Liver (tissue), 9 donors: ENCODE results near the gene CD8B. TPM values are rescaled to one million over a fixed set of nuclear protein-coding genes. Genes with fewer than 3 reads are reported as not detected.

ENCODE experiments used
- DNase-seq: peaks from one replicate; pipeline ENCODE4 v3.0.0-alpha.2; 2017; ENCODE audit warnings: low spot score
- H3K27ac ChIP-seq, 2 donors: one replicate each; pipeline ENCODE4 v1.7.0; 2013; ENCODE audit warnings: inconsistent platforms in 2 of 2, low read length in 2 of 2, control low read depth in 1 of 2, low read depth in 1 of 2, mild to moderate bottlenecking in 1 of 2
- H3K27me3 ChIP-seq, 4 donors: one replicate each; pipeline versions ENCODE4 v1.6.1 to v1.7.0; 2013; ENCODE audit warnings: low read length in 3 of 4, inconsistent platforms in 1 of 4, mild to moderate bottlenecking in 1 of 4, moderate library complexity in 1 of 4; ENCODE audit not compliant: control insufficient read depth in 4 of 4, insufficient read depth in 4 of 4
- H3K36me3 ChIP-seq, 4 donors: one replicate each; pipeline versions ENCODE4 v1.6.1 to v1.7.0; 2013; ENCODE audit warnings: low read length in 3 of 4, mild to moderate bottlenecking in 3 of 4, low read depth in 1 of 4, moderate library complexity in 1 of 4; ENCODE audit not compliant: control insufficient read depth in 4 of 4, insufficient read depth in 3 of 4
- H3K4me1 ChIP-seq, 4 donors: one replicate each; pipeline versions ENCODE4 v1.6.1 to v1.7.0; 2013; ENCODE audit warnings: low read length in 3 of 4, mild to moderate bottlenecking in 3 of 4, moderate library complexity in 1 of 4; ENCODE audit not compliant: control insufficient read depth in 4 of 4, insufficient read depth in 4 of 4
- H3K4me3 ChIP-seq, 3 donors: one replicate each; pipeline versions ENCODE4 v1.6.1 to v1.7.0; 2013; ENCODE audit warnings: low read length in 3 of 3, control low read depth in 1 of 3, low read depth in 1 of 3, mild to moderate bottlenecking in 1 of 3
- H3K9ac ChIP-seq, 2 donors: one replicate each; pipeline ENCODE4 v1.7.0; 2013; ENCODE audit warnings: low read length in 2 of 2, mild to moderate bottlenecking in 2 of 2, moderate library complexity in 2 of 2, control low read depth in 1 of 2, low read depth in 1 of 2
- H3K9me3 ChIP-seq, 4 donors: one replicate each; pipeline versions ENCODE4 v1.6.1 to v1.7.0; 2013; ENCODE audit warnings: low read length in 3 of 4; ENCODE audit not compliant: control insufficient read depth in 4 of 4
- FOXA1 ChIP-seq: IDR thresholded peaks from 2 replicates; pipeline ENCODE4 v1.6.1; 2016; ENCODE audit warnings: antibody characterized with exemption
- FOXA2 ChIP-seq: IDR thresholded peaks from 2 replicates; pipeline ENCODE4 v1.6.1; 2016; ENCODE audit warnings: antibody characterized with exemption
- GABPA ChIP-seq, 2 donors: IDR thresholded peaks in 1 of 2; conservative IDR thresholded peaks in 1 of 2; 2 replicates each; pipeline ENCODE4 v1.6.1; 2016; ENCODE audit warnings: antibody characterized with exemption in 2 of 2, mild to moderate bottlenecking in 1 of 2, moderate library complexity in 1 of 2
- HNF4A ChIP-seq, 2 donors: conservative IDR thresholded peaks; 2 replicates each; pipeline ENCODE4 v1.6.1; 2016; ENCODE audit warnings: antibody characterized with exemption in 2 of 2, mild to moderate bottlenecking in 2 of 2
- HNF4G ChIP-seq: IDR thresholded peaks from 2 replicates; pipeline ENCODE4 v1.6.1; 2016; ENCODE audit warnings: antibody characterized with exemption
- JUND ChIP-seq, 2 donors: IDR thresholded peaks; 2 replicates each; pipeline ENCODE4 v1.6.1; 2016; ENCODE audit warnings: antibody characterized with exemption in 2 of 2
- RAD21 ChIP-seq, 2 donors: IDR thresholded peaks; 2 replicates each; pipeline ENCODE4 v1.6.1; 2016; ENCODE audit warnings: antibody characterized with exemption in 2 of 2, mild to moderate bottlenecking in 2 of 2
- RXRA ChIP-seq, 2 donors: IDR thresholded peaks; 2 replicates each; pipeline ENCODE4 v1.6.1; 2017 to 2018; ENCODE audit warnings: antibody characterized with exemption in 2 of 2, mild to moderate bottlenecking in 1 of 2
- TAF1 ChIP-seq: conservative IDR thresholded peaks from 2 replicates; pipeline ENCODE4 v1.6.1; 2016; ENCODE audit warnings: antibody characterized with exemption, mild to moderate bottlenecking
- YY1 ChIP-seq: IDR thresholded peaks from 2 replicates; pipeline ENCODE4 v1.6.1; 2016; ENCODE audit warnings: antibody characterized with exemption, mild to moderate bottlenecking
- WGBS: extraction: QIAGEN DNeasy Blood & Tissue Kit; methylation state at CpG from one replicate; pipeline ENCODE4 v1.1.7; 2013; 5-methylcytosine and 5-hydroxymethylcytosine counted together
- polyA plus RNA-seq, 2 donors: library from polyadenylated mRNA; stranded (reverse) in 1 of 2; unstranded in 1 of 2; fragments of 200-250 nt in 1 of 2; fragments of >200 nt in 1 of 2; fragmentation: Nextera tagmentation in 1 of 2; extraction: Ambion mirVana in 1 of 2; gene quantifications; one replicate each; pipeline versions ENCODE4 v1.2.1 to v1.2.3, GENCODE V29; 2013 to 2015
- total RNA-seq, 2 donors: library from RNA; depleted of rRNA; stranded (reverse); fragments of >200 nt; gene quantifications; one replicate each; pipeline ENCODE4 v1.2.3, GENCODE V29; 2014
- TF ChIP-seq, protein P1 (sequence below): IDR thresholded peaks from 2 replicates; pipeline ENCODE4 v1.6.1; 2016; ENCODE audit warnings: antibody characterized with exemption
- TF ChIP-seq, protein P2 (sequence below): IDR thresholded peaks from 2 replicates; pipeline ENCODE4 v1.6.1; 2016; ENCODE audit warnings: antibody characterized with exemption
- TF ChIP-seq, protein P3 (sequence below): IDR thresholded peaks from 2 replicates; pipeline ENCODE4 v1.6.1; 2016; ENCODE audit warnings: antibody characterized with exemption, mild to moderate bottlenecking
- TF ChIP-seq, protein P4 (sequence below): IDR thresholded peaks from 2 replicates; pipeline ENCODE4 v1.6.1; 2016; ENCODE audit warnings: antibody characterized with exemption
- donor health status: healthy.
- donor health status: healthy.
- donor health status: healthy.
- donor health status: healthy.
- donor health status: healthy.

Gene CD8B
- total and polyA plus RNA-seq, 4 donors = 0.17 to 1.0 (median 0.64) TPM

DNA sequence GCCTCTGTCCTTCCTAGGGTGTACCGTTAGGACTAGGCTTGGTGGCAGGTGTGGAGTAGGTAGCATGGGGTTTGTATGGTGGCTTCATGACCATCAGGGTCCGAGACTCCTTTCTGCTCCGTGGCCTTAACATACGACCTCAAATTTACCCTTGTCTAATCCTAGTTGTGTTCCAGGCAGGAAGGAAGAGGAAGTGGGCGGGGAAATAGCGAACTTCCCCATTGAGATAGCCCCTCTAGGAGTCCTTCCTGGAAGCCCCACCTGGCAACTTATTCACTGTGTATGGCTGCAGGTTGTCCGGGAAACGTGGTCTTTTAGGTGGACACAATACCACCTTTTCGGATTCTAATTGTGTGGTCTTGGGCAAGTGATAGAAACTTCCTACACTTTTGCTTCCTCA is 80.3 kb downstream of the CD8B start:
- Histone ChIP-seq H3K27me3 (no peaks in the 10 kb centered on the region), H3K36me3 (peaks cover 0 to 2% (median 0%) of the 10 kb centered on the region in 4 donors), H3K9ac (no peak overlapping the region), H3K27ac (no peak overlapping the region), H3K4me3 (no peak overlapping the region), H3K4me1 (no peaks in the 10 kb centered on the region), H3K9me3 (no peaks in the 10 kb centered on the region)
- TF ChIP-seq TAF1 = no peak
- DNase-seq = no peak
- 72% methylated on average over 9 of the region's 9 CpGs for WGBS

DNA sequence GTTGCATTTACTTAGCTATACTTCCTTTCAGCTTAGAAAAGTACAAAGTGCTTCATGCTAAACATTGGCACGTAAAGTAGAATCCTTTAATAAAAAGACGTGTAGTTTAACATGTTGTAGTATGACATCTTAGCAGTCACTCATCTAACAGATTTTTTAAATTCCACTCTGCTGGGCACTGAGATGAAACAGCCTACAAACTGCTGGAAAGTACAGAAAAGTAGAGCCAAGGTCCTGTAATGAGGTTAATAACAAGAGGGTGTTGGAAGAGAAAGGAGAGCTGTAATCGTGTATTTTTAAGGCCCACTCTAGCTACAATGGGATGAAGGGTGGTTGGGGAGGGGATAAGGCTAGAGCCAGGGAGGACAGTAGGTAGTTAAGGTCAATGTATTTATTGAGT is 81.7 kb downstream of the CD8B start:
- Histone ChIP-seq H3K4me1 (no peaks in the 10 kb centered on the region), H3K36me3 (peaks cover 0 to 7% (median 4%) of the 10 kb centered on the region in 4 donors), H3K9ac (no peak overlapping the region), H3K27ac (no peak overlapping the region), H3K9me3 (no peaks in the 10 kb centered on the region), H3K27me3 (no peaks in the 10 kb centered on the region), H3K4me3 (no peak overlapping the region)
- TF ChIP-seq HNF4G (no peak), GABPA (IDR thresholded peaks at IDR 0.05 in 1 of 2, conservative IDR thresholded peaks at IDR 0.05 in 1 of 2) (no peak)
- TF ChIP-seq, protein P1, sequence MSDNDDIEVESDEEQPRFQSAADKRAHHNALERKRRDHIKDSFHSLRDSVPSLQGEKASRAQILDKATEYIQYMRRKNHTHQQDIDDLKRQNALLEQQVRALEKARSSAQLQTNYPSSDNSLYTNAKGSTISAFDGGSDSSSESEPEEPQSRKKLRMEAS = no peak
- 81% methylated on average over 3 of the region's 3 CpGs for WGBS
- no peak for DNase-seq

DNA sequence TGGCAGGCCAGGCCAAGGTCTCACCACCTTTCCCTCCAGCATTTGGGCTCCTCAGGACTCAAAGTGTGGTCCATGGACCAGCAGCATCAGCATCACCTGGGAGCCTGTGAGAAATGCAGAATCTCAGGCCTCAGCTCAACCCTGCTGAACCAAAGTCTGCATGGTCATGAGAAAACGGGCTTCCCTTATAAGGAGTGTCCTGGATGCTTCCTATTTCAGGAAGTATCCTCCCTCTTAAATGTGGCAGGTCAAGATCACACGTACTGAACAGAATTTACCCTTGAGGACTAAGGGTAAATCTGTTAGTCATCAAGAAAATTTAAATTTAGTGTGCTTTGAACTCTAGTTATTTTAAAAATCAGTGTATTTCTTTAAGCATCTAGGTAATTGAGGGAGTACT is 82.7 kb downstream of the CD8B start:
- WGBS = 68% methylated on average over 2 of the region's 2 CpGs
- TF ChIP-seq JUND (IDR thresholded peaks at IDR 0.05) (no peak), YY1 (no peak), FOXA2 (no peak), TAF1 (no peak), RAD21 (IDR thresholded peaks at IDR 0.05) (no peak), FOXA1 (no peak), GABPA (IDR thresholded peaks at IDR 0.05 in 1 of 2, conservative IDR thresholded peaks at IDR 0.05 in 1 of 2) (no peak), RXRA (IDR thresholded peaks at IDR 0.05) (no peak), HNF4G (no peak), HNF4A (conservative IDR thresholded peaks at IDR 0.05) (no peak)
- TF ChIP-seq, protein P2, sequence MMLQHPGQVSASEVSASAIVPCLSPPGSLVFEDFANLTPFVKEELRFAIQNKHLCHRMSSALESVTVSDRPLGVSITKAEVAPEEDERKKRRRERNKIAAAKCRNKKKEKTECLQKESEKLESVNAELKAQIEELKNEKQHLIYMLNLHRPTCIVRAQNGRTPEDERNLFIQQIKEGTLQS = no peak
- TF ChIP-seq, protein P3, sequence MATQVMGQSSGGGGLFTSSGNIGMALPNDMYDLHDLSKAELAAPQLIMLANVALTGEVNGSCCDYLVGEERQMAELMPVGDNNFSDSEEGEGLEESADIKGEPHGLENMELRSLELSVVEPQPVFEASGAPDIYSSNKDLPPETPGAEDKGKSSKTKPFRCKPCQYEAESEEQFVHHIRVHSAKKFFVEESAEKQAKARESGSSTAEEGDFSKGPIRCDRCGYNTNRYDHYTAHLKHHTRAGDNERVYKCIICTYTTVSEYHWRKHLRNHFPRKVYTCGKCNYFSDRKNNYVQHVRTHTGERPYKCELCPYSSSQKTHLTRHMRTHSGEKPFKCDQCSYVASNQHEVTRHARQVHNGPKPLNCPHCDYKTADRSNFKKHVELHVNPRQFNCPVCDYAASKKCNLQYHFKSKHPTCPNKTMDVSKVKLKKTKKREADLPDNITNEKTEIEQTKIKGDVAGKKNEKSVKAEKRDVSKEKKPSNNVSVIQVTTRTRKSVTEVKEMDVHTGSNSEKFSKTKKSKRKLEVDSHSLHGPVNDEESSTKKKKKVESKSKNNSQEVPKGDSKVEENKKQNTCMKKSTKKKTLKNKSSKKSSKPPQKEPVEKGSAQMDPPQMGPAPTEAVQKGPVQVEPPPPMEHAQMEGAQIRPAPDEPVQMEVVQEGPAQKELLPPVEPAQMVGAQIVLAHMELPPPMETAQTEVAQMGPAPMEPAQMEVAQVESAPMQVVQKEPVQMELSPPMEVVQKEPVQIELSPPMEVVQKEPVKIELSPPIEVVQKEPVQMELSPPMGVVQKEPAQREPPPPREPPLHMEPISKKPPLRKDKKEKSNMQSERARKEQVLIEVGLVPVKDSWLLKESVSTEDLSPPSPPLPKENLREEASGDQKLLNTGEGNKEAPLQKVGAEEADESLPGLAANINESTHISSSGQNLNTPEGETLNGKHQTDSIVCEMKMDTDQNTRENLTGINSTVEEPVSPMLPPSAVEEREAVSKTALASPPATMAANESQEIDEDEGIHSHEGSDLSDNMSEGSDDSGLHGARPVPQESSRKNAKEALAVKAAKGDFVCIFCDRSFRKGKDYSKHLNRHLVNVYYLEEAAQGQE = no peak
- TF ChIP-seq, protein P1 = no peak
- TF ChIP-seq, protein P4, sequence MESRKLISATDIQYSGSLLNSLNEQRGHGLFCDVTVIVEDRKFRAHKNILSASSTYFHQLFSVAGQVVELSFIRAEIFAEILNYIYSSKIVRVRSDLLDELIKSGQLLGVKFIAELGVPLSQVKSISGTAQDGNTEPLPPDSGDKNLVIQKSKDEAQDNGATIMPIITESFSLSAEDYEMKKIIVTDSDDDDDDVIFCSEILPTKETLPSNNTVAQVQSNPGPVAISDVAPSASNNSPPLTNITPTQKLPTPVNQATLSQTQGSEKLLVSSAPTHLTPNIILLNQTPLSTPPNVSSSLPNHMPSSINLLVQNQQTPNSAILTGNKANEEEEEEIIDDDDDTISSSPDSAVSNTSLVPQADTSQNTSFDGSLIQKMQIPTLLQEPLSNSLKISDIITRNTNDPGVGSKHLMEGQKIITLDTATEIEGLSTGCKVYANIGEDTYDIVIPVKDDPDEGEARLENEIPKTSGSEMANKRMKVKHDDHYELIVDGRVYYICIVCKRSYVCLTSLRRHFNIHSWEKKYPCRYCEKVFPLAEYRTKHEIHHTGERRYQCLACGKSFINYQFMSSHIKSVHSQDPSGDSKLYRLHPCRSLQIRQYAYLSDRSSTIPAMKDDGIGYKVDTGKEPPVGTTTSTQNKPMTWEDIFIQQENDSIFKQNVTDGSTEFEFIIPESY = no peak
- no peak overlapping the region for H3K27ac ChIP-seq

More for the DNA sequence above, 82.7 kb downstream of the CD8B start:
- H3K9ac ChIP-seq = no peak overlapping the region
- H3K27me3 ChIP-seq = no peaks in the 10 kb centered on the region
- no peak for DNase-seq
- H3K9me3 ChIP-seq = no peaks in the 10 kb centered on the region
- no peaks in the 10 kb centered on the region for H3K4me1 ChIP-seq
- H3K36me3 ChIP-seq = peaks cover 3 to 14% (median 12%) of the 10 kb centered on the region in 4 donors
- H3K4me3 ChIP-seq = no peak overlapping the region
